ENCODE data around the gene LUZP1.

Gene LUZP1

DNA sequence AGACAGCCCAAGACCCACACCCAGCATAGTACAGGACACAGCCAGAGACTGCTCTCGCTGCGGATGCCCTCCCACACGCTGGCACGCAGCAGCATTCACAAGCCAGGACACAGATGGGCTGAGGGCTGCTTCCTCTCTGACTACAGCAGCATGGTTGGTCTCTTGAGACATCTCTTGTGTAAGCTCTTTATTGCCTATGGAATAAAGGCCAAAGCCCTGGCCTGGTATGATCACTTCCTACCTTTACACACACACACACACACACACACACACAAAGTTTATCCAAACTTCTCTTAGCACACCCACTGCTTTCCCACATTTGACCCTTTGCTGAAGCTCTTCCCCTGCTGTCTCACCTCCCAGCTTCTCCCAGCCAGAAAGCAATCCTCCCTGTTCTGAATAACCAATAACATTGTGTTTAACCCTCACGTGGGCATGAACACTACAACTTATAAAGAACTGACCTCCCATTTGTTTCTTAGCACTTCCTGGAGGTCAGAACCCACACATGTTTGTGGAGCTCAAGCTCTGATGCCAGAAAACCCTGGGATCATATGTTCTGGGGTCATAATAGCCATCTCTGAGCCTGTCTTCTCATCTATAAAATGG, 1.2 kb upstream of the LUZP1 start:
- Histone ChIP-seq H3K4me2 (ENCODE audit: low read length) (no peak overlapping the region), H3K27me3 (ENCODE audit: control insufficient read depth, insufficient read depth, low read length) (no peaks in the 10 kb centered on the region), H3K4me3 (ENCODE audit: low read depth, low read length) (no peak overlapping the region), H3K79me2 (peaks cover 11% of the 10 kb centered on the region), H3K9ac (no peak overlapping the region), H2AFZ (no peak overlapping the region), H3K27ac (peak overlapping the region; percentile 32), H3K9me3 (ENCODE audit: control insufficient read depth, low read length) (no peaks in the 10 kb centered on the region), H3K36me3 (ENCODE audit: control insufficient read depth, insufficient read depth, low read length) (no peaks in the 10 kb centered on the region), H3K4me1 (peaks cover 2% of the 10 kb centered on the region)
- TF ChIP-seq, protein P1, sequence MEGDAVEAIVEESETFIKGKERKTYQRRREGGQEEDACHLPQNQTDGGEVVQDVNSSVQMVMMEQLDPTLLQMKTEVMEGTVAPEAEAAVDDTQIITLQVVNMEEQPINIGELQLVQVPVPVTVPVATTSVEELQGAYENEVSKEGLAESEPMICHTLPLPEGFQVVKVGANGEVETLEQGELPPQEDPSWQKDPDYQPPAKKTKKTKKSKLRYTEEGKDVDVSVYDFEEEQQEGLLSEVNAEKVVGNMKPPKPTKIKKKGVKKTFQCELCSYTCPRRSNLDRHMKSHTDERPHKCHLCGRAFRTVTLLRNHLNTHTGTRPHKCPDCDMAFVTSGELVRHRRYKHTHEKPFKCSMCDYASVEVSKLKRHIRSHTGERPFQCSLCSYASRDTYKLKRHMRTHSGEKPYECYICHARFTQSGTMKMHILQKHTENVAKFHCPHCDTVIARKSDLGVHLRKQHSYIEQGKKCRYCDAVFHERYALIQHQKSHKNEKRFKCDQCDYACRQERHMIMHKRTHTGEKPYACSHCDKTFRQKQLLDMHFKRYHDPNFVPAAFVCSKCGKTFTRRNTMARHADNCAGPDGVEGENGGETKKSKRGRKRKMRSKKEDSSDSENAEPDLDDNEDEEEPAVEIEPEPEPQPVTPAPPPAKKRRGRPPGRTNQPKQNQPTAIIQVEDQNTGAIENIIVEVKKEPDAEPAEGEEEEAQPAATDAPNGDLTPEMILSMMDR (IDR thresholded peaks at IDR 0.05), result no peak

DNA sequence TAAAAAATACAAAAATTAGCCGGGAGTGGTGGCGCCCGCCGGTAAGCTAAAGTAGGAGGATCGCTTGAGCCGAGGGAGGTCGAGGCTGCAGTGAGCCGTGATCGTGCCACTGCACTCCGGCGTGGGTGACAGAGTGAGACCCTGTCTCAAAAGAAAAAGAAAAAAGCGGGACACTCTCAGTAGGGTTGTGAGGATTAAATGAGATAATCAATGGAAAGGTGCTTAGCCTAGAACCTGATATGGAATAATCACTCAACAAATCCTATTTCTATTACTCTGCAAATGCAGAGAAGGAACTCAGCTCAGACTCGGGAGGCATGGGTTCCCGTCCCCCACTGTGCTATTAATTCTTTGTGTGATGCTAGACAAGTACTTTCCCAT, 529 bp upstream of the LUZP1 start:
- Histone ChIP-seq H3K9me3 (ENCODE audit: control insufficient read depth, low read length) (no peaks in the 10 kb centered on the region), H3K4me3 (ENCODE audit: low read depth, low read length) (peak overlapping the region; percentile 89), H3K36me3 (ENCODE audit: control insufficient read depth, insufficient read depth, low read length) (no peaks in the 10 kb centered on the region), H3K9ac (no peak overlapping the region), H3K27ac (peak overlapping the region; percentile 32), H3K27me3 (ENCODE audit: control insufficient read depth, insufficient read depth, low read length) (no peaks in the 10 kb centered on the region), H2AFZ (no peak overlapping the region), H3K79me2 (peaks cover 11% of the 10 kb centered on the region), H3K4me2 (ENCODE audit: low read length) (no peak overlapping the region), H3K4me1 (peaks cover 2% of the 10 kb centered on the region)
- TF ChIP-seq, protein P1 (IDR thresholded peaks at IDR 0.05), result no peak

DNA sequence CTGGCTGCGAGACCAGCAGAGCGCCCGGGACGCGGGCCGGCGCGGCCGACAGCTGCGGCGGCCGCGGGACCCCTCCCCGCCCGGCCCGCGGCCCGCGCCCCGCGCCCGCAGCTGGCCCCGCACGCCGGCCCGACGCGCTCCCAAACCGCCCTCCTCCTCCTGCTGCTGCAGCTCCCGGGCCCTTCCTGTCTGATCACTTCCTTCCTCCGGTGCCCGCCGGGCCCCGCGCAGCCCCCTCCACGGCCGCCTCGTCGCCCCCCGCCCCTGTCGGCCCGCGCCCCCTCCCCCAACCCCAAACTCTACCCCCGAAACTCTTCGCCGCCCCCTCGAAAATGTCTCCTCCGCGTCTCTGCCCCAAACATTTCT, 594 bp downstream of the LUZP1 start:
- Histone ChIP-seq H3K4me1 (peaks cover 6% of the 10 kb centered on the region), H3K79me2 (peaks cover 14% of the 10 kb centered on the region), H3K36me3 (ENCODE audit: control insufficient read depth, insufficient read depth, low read length) (no peaks in the 10 kb centered on the region), H3K27ac (peak overlapping the region; percentile 78), H3K4me2 (ENCODE audit: low read length) (peak overlapping the region; percentile 83), H3K9me3 (ENCODE audit: control insufficient read depth, low read length) (no peaks in the 10 kb centered on the region), H3K27me3 (ENCODE audit: control insufficient read depth, insufficient read depth, low read length) (no peaks in the 10 kb centered on the region), H2AFZ (peak overlapping the region; percentile 68), H3K4me3 (ENCODE audit: low read depth, low read length) (peak overlapping the region; percentile 89), H3K9ac (no peak overlapping the region)
- TF ChIP-seq, protein P1 (IDR thresholded peaks at IDR 0.05), result no peak

DNA sequence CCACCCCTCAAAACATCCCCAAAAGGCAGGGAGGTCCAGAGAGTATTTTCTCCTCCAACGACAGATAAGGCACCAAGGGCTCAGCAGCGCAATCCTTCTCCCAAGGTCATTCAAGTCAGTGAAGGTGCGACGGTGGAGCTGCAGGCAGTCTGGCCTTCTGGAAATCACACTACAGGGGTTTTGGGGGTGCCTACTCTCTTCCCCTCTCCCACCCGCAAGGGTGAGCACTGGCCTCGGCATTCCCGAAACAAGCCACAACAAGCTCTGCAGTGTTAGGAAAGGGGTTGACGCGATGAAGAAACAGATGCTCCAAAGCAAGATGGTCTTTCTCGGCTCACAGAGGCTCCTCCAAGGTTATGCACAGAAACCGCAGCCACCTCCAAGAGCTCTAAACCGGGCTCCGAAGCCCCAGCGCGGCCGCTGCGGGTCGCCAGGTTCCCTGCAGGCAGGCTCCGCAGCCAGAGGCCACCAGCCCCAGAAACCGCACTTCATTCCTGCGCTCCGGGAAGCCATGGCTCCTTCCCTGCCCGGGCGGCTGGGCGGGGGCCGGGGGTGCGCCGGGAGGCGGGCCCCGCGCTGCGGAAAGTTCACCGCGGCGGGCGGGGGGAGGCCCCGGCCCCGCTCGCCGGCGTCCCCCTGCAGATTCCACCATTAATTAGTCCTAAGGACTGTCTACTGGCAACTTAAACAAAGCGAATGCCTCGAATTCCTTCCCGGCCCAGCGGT, 1.1 kb downstream of the LUZP1 start:
- Histone ChIP-seq H3K9me3 (ENCODE audit: control insufficient read depth, low read length) (no peaks in the 10 kb centered on the region), H3K4me3 (ENCODE audit: low read depth, low read length) (peak overlapping the region; percentile 57), H3K9ac (no peak overlapping the region), H2AFZ (peak overlapping the region; percentile 77), H3K79me2 (peaks cover 14% of the 10 kb centered on the region), H3K36me3 (ENCODE audit: control insufficient read depth, insufficient read depth, low read length) (no peaks in the 10 kb centered on the region), H3K4me1 (peaks cover 6% of the 10 kb centered on the region), H3K4me2 (ENCODE audit: low read length) (peak overlapping the region; percentile 55), H3K27me3 (ENCODE audit: control insufficient read depth, insufficient read depth, low read length) (no peaks in the 10 kb centered on the region), H3K27ac (peak overlapping the region; percentile 81)
- TF ChIP-seq, protein P1 (IDR thresholded peaks at IDR 0.05), result no peak
